H9 (cell line): ENCODE results near the gene B3GALT5. TPM values are rescaled to one million over a fixed set of nuclear protein-coding genes. Genes with fewer than 3 reads are reported as not detected.

Source experiments
- DNase-seq: peaks from one replicate; pipeline ENCODE4 v3.0.0-alpha.2; 2017
- H2AFZ ChIP-seq: one replicate; pipeline ENCODE4 v1.6.1; 2013; ENCODE audit warnings: mild to moderate bottlenecking, low read length, control low read depth, moderate library complexity
- H2AK5ac ChIP-seq: 2 replicates; pipeline ENCODE4 v1.6.1; 2013; ENCODE audit warnings: low read length, control low read depth, mixed read lengths; ENCODE audit not compliant: insufficient read length
- H2BK120ac ChIP-seq: one replicate; pipeline ENCODE4 v1.6.1; 2013; ENCODE audit warnings: low read depth, mild to moderate bottlenecking, low read length, control low read depth, inconsistent platforms; ENCODE audit not compliant: poor library complexity, severe bottlenecking
- H2BK12ac ChIP-seq: 2 replicates; pipeline ENCODE4 v1.6.1; 2013; ENCODE audit warnings: low read length, control low read depth, mixed read lengths, low read depth; ENCODE audit not compliant: insufficient read length
- H2BK15ac ChIP-seq: 2 replicates; pipeline ENCODE4 v1.6.1; 2013; ENCODE audit warnings: low read depth, low read length, control low read depth
- H2BK20ac ChIP-seq: one replicate; pipeline ENCODE4 v1.6.1; 2013; ENCODE audit warnings: low read depth, mild to moderate bottlenecking, low read length, control low read depth, inconsistent platforms; ENCODE audit not compliant: poor library complexity, severe bottlenecking
- H2BK5ac ChIP-seq: 2 replicates; pipeline ENCODE4 v1.6.1; 2013; ENCODE audit warnings: low read length, control low read depth, mixed read lengths; ENCODE audit not compliant: insufficient read length
- H3K14ac ChIP-seq: 2 replicates; pipeline ENCODE4 v1.6.1; 2013; ENCODE audit warnings: low read length, control low read depth; ENCODE audit not compliant: insufficient read depth
- H3K18ac ChIP-seq: 2 replicates; pipeline ENCODE4 v1.6.1; 2013; ENCODE audit warnings: low read depth, mild to moderate bottlenecking, mixed read lengths, low read length, control low read depth; ENCODE audit not compliant: insufficient read length
- H3K23ac ChIP-seq: 2 replicates; pipeline ENCODE4 v1.6.1; 2013; ENCODE audit warnings: low read length, control low read depth, mixed read lengths, low read depth; ENCODE audit not compliant: insufficient read length
- H3K23me2 ChIP-seq: 2 replicates; pipeline ENCODE4 v1.6.1; 2013; ENCODE audit warnings: low read depth, mild to moderate bottlenecking, mixed read lengths, low read length, control low read depth; ENCODE audit not compliant: insufficient read length, poor library complexity, severe bottlenecking
- H3K27ac ChIP-seq: 2 replicates; pipeline ENCODE4 v1.5.1; 2013; ENCODE audit warnings: low read length, control low read depth, mixed read lengths, low read depth; ENCODE audit not compliant: insufficient read length
- H3K27me3 ChIP-seq: 2 replicates; pipeline ENCODE4 v1.6.1; 2013; ENCODE audit warnings: low read length, control low read depth, inconsistent platforms; ENCODE audit not compliant: insufficient read depth
- H3K4ac ChIP-seq: 2 replicates; pipeline ENCODE4 v1.6.1; 2013; ENCODE audit warnings: low read depth, mild to moderate bottlenecking, control low read depth, inconsistent platforms, low read length, moderate library complexity
- H3K4me1 ChIP-seq: 2 replicates; pipeline ENCODE4 v1.6.1; 2013; ENCODE audit warnings: low read length, control low read depth, inconsistent platforms; ENCODE audit not compliant: insufficient read depth
- H3K4me2 ChIP-seq: 2 replicates; pipeline ENCODE4 v1.6.1; 2013; ENCODE audit warnings: low read length, control low read depth, mixed read lengths; ENCODE audit not compliant: insufficient read length, insufficient read depth
- H3K56ac ChIP-seq: 2 replicates; pipeline ENCODE4 v1.6.1; 2013; ENCODE audit warnings: low read depth, mild to moderate bottlenecking, mixed read lengths, low read length, control low read depth; ENCODE audit not compliant: insufficient read length
- H3K79me1 ChIP-seq: 2 replicates; pipeline ENCODE4 v1.6.1; 2013; ENCODE audit warnings: low read depth, mild to moderate bottlenecking, moderate library complexity, low read length, control low read depth, inconsistent platforms; ENCODE audit not compliant: insufficient read depth, poor library complexity, severe bottlenecking
- H3K79me2 ChIP-seq: 2 replicates; pipeline ENCODE4 v1.6.1; 2013; ENCODE audit warnings: low read length, control low read depth, inconsistent platforms; ENCODE audit not compliant: insufficient read depth
- H3K9ac ChIP-seq: 2 replicates; pipeline ENCODE4 v1.6.1; 2013; ENCODE audit warnings: low read length, control low read depth, mixed read lengths; ENCODE audit not compliant: insufficient read length; ENCODE audit errors: extremely low read depth
- H3K9me3 ChIP-seq: one replicate; pipeline ENCODE4 v1.6.1; 2013; ENCODE audit warnings: low read depth, low read length, inconsistent platforms; ENCODE audit not compliant: control insufficient read depth
- H3T11ph ChIP-seq: one replicate; pipeline ENCODE4 v1.6.1; 2013; ENCODE audit warnings: mild to moderate bottlenecking, low read length, control low read depth, inconsistent platforms
- H4K20me1 ChIP-seq: one replicate; pipeline ENCODE4 v1.6.1; 2013; ENCODE audit not compliant: control insufficient read depth, insufficient read length, insufficient read depth
- H4K5ac ChIP-seq: 2 replicates; pipeline ENCODE4 v1.6.1; 2013; ENCODE audit warnings: low read depth, mild to moderate bottlenecking, mixed read lengths, low read length, control low read depth; ENCODE audit not compliant: insufficient read length
- H4K8ac ChIP-seq: replicated peaks from 2 replicates; pipeline ENCODE4 v1.6.1; 2013; ENCODE audit warnings: low read length, control low read depth, mixed read lengths, low read depth; ENCODE audit not compliant: insufficient read length
- H4K91ac ChIP-seq: 2 replicates; pipeline ENCODE4 v1.6.1; 2013; ENCODE audit warnings: low read depth, mild to moderate bottlenecking, moderate library complexity, mixed read lengths, low read length, control low read depth; ENCODE audit not compliant: insufficient read length
- H3K27ac Mint-ChIP-seq, 3 experiments: 2 replicates in 2 of 3; 3 replicates in 1 of 3; pipeline ENCODE4 v1.8.0; 2020 to 2021; ENCODE audit warnings: mixed read lengths in 3 of 3, mild to moderate bottlenecking in 1 of 3, moderate library complexity in 1 of 3
- H3K27me3 Mint-ChIP-seq: 2 replicates; pipeline ENCODE4 v1.8.0; 2021; ENCODE audit warnings: low read depth, mild to moderate bottlenecking, moderate library complexity, mixed read lengths
- H3K36me3 Mint-ChIP-seq, 3 experiments: 2 replicates in 2 of 3; 3 replicates in 1 of 3; pipeline ENCODE4 v1.8.0; 2020 to 2021; ENCODE audit warnings: low read depth in 3 of 3, mixed read lengths in 3 of 3; ENCODE audit not compliant: insufficient read depth in 1 of 3
- H3K4me1 Mint-ChIP-seq, 2 experiments: 2 replicates each; pipeline ENCODE4 v1.8.0; 2020; ENCODE audit warnings: mixed read lengths in 2 of 2
- H3K4me3 Mint-ChIP-seq, 2 experiments: 2 replicates in 1 of 2; 3 replicates in 1 of 2; pipeline ENCODE4 v1.8.0; 2020 to 2021; ENCODE audit warnings: mild to moderate bottlenecking in 2 of 2, mixed read lengths in 2 of 2, moderate library complexity in 1 of 2
- H3K9me3 Mint-ChIP-seq, 2 experiments: 2 replicates in 1 of 2; 3 replicates in 1 of 2; pipeline ENCODE4 v1.8.0; 2020; ENCODE audit warnings: mild to moderate bottlenecking in 2 of 2, mixed read lengths in 2 of 2, moderate library complexity in 1 of 2
- WGBS: extraction: QIAGEN DNeasy Blood & Tissue Kit; methylation state at CpG from one replicate; pipeline ENCODE4 v1.1.7; 2013; ENCODE audit warnings: missing lambda C conversion rate, low lambda C conversion rate, mixed read lengths; ENCODE audit not compliant: insufficient read length; ENCODE audit errors: extremely low coverage; 5-methylcytosine and 5-hydroxymethylcytosine counted together
- total RNA-seq: library from RNA; stranded (reverse); gene quantifications from 2 replicates; pipeline ENCODE4 v1.2.1, GENCODE V29; 2021
- TF ChIP-seq, protein P1 (sequence below): fragments of 200-600 bp; sonication (generic); conservative IDR thresholded peaks from 3 replicates; pipeline ENCODE4 v1.8.0; 2021; ENCODE audit warnings: antibody characterized with exemption, mild to moderate bottlenecking

Gene B3GALT5
- total RNA-seq, 1 experiment from 2014 or later = 24.7 TPM

- Histone ChIP-seq H4K20me1 (no peaks in the 10 kb centered on the region), H2AFZ (no peak overlapping the region), H3K79me1 (no peaks in the 10 kb centered on the region), H3K14ac (no peak overlapping the region), H3K27ac (no peak overlapping the region), H3K9ac (no peak overlapping the region), H3T11ph (no peak overlapping the region), H3K27me3 (no peaks in the 10 kb centered on the region), H2BK20ac (no peak overlapping the region), H4K5ac (no peak overlapping the region), H3K9me3 (no peaks in the 10 kb centered on the region), H3K4ac (no peak overlapping the region), H4K8ac (no peak overlapping the region), H2BK120ac (no peak overlapping the region), H2BK12ac (no peak overlapping the region), H3K18ac (no peak overlapping the region), H3K4me2 (no peak overlapping the region), H2BK5ac (no peak overlapping the region), H3K23me2 (no peaks in the 10 kb centered on the region), H4K91ac (no peak overlapping the region), H3K23ac (no peak overlapping the region), H3K79me2 (peaks cover 2% of the 10 kb centered on the region; the same call in 1 of the 2 replicates), H3K4me1 (0 out of 2 replicates have a peak, but pooled peaks cover 3% of the 10 kb centered on the region), H3K56ac (no peak overlapping the region), H2AK5ac (no peak overlapping the region), H2BK15ac (no peak overlapping the region)
- Mint-ChIP-seq H3K9me3 (0 out of 5 replicates have a peak, but pooled peaks cover 0 to 2% of the 10 kb centered on the region in 2 experiments), H3K4me1 (peaks cover 9 to 23% of the 10 kb centered on the region in 2 experiments), H3K4me3 (no peak overlapping the region), H3K27ac (peak overlapping the region in 1 of 3 experiments; percentile 93; a peak in 1 of 7 replicates), H3K36me3 (peaks cover 56 to 88% (median 70%) of the 10 kb centered on the region in 3 experiments), H3K27me3 (no peaks in the 10 kb centered on the region)
- TF ChIP-seq, protein P1, sequence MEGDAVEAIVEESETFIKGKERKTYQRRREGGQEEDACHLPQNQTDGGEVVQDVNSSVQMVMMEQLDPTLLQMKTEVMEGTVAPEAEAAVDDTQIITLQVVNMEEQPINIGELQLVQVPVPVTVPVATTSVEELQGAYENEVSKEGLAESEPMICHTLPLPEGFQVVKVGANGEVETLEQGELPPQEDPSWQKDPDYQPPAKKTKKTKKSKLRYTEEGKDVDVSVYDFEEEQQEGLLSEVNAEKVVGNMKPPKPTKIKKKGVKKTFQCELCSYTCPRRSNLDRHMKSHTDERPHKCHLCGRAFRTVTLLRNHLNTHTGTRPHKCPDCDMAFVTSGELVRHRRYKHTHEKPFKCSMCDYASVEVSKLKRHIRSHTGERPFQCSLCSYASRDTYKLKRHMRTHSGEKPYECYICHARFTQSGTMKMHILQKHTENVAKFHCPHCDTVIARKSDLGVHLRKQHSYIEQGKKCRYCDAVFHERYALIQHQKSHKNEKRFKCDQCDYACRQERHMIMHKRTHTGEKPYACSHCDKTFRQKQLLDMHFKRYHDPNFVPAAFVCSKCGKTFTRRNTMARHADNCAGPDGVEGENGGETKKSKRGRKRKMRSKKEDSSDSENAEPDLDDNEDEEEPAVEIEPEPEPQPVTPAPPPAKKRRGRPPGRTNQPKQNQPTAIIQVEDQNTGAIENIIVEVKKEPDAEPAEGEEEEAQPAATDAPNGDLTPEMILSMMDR = no peak
- DNase-seq = no peak
- no CpG with 5 or more reads among the region's 11 CpGs for WGBS
These were observed 42.8 kb downstream of the B3GALT5 start for GRCh38 chr21:39655589-39655988.
